Measurements from ENCODE around the gene DCP2.
"Not testable (repeated sequence)": the region's sequence is repeated elsewhere in the genome, so short reads cannot be mapped to it uniquely, and the experiment has no call there.

The DCP2 gene

DNA sequence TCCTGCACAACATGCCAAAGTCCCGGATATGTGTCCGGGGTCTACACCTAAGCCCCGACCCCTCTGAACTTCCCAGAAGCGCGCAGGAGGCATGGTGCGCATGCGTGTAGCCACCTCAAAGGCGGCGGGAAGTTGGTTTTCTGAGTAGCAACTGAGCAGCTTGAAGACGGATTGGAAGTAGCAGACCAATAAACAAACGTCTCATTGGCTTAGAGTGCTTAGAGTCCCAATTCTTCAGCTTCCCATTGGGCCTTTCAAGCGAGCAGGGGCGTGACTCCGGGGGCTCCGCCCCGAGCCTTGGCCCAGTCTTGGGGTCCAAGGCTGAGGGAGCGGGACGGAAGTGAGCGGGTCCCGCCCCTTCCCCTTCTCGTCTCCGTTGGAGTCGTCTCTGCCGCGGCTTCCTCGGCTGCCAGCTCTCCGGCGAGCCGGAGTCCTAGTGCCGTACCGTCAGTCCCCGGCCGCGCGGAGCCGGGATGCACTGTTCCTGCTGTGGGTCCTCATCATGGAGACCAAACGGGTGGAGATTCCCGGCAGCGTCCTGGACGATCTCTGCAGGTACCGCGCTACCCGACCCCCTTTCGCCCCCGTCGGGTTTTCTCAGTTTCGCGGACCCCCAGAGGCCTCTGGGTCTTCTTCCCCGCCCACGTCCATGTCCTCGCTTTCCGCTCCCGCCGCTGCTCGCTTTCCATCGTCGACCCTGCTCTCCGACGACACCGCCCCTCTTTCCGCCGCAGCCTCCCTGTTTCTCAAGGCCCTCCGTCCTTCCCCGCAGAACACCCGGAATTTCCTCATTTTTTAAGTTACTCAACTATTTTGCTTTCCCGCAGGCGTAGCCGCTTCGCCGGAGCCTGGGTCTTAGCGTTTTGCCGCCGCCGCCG is at the start of gene DCP2:
TSS of gene DCP2 (plus strand) at position 367 of the 878 bp plus-strand sequence. CDS start at position 503, 136 bp downstream.
- FAIRE-seq = peak; percentile 99

DNA sequence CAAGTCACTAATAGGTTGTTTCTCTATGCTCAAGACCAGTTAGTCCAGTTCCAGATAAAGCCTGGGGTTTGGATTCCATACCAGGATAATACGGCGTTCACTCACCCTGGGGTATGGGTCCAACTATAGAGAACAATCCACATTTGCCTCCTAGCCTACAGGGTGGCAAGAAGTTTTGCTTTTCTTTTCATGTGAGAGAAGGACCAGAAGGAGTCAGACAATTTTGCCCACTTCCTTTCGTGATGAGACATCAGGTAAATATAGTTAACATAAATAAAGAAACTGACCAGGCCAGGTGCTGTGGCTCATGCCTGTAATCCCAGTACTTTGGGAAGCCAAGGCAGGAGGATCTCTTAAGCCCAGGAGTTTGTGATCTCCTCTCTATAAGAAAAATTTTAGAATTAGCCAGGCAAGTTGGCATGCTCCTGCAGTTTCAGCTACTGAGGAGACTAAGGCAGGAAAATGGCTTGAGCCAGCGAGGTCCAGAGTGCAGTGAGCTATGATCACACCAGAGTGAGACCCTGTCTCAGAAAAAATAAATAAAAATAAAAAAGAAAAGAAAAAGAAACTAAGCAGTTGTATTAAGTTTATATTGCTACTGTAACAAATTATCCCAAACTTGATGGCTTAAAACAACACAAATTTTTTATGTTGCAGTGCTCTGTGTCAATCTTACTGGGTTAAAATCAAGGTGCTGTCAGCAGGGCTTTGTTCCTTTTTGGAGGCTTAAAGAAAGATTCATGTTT is 47.1 kb upstream of the DCP2 start:
- FAIRE-seq = no peak

DNA sequence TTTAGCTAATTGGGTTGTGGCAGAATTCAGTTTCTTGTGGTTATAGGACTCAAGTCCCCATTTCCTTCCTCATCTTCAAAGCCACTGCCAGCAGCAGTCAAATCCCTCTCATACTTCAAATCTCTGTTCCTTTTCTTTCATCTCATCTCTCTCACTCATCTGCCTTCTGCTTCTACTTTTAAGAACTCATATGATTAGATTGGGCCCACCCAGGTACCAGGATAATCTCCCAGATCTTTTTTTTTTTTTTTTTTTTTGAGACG is 46.6 kb upstream of the DCP2 start:
- no peak for FAIRE-seq

DNA sequence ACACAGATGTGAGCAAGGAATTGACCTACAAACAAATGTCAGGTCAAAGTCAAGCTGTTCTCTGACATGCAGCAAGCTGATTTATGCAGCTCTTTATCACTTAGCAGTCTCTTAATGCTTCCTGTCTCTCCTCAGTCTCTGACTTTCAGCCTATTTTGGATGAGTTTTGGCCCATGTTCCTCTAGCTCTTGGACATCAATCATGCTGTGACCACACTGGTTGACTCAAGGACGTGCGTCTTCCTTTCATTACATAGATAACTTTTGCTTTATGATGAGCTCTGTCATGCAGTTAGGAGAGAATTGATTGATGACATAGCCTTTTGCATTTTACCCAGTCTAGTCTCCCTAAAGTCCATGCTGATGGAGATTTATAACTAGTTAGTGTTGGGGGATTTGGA is 45.1 kb upstream of the DCP2 start:
- no peak for FAIRE-seq

DNA sequence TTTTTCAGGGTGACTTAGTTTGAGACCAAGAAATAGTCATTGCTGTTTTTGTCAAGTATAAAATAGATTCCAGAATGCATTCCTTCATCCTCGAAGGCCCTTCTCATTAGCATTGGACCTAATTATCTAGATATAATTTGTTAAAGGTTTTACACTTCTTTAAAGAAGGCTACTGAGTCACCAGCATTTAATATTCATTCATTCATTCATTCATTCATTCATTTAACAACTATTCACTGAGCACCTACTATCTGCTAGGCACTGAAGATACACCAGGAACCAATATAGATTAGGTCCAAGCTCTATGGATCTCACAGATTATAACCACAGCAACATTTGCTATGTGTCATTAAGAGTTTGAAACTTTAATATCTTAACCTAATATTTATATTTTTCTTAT is 43.5 kb upstream of the DCP2 start:
- FAIRE-seq = no peak

DNA sequence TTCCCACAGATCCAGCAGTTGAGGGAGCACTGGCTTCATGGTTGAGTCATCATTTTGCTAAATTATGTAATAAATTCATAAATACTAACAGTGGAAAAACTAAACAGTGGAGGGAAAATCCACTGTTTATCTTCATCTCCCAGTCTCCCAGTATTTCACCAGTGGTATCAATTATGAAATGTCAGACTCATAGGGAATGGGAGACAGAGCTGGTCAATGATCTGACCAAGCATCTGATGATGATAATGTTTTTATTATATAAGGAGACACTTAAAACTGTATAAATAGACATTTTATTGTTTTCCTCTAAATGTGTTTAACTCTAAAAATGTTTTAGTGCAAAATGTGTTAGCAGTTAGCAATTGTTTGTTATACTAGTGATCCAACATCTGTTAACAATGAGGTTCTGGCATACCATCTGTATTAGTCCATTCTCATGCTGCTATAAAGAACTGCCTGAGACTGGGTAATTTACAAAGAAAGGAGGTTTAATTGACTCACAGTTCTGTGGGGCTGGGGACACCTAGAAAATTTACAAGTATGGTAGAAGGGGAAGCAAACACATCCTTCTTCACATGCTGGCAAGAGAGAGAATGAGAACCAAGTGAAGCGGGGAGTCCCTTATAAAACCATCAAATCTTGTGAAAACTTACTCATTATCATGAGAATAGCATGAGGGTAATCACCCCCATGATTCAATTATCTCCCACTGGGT is 42.8 kb upstream of the DCP2 start:
- no peak for FAIRE-seq

DNA sequence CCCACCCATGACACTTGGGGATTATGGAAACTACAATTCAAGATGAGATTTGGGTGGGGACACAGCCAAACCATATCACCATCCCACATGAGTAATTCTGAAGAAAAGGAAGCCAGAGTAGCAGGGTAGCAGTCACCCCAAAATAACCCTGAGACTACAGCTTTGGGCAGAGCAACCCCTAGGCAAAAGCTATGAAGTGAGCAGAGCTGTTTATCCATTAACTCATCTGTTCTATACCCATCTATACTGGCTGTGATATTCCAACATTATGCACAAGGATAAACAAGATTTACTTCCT is 42.3 kb upstream of the DCP2 start:
- no peak for FAIRE-seq

DNA sequence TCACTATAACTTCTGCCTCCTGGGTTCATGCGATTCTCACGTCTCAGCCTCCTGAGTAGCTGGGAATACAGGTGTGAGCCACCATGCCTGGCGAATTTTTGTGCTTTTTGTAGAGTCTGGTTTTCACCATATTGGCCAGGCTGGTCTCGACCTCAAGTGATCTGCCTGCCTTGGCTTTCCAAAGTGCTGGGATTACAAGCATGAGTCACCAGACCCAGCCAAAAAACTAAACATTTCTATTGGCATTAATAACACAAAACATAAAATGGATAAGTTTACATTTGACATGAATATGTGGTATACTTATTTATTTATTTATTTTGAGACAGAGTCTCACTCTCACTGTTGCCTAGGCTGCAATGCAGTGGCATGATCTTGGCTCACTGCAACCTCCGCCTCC is 40.9 kb upstream of the DCP2 start:
- FAIRE-seq = no peak

DNA sequence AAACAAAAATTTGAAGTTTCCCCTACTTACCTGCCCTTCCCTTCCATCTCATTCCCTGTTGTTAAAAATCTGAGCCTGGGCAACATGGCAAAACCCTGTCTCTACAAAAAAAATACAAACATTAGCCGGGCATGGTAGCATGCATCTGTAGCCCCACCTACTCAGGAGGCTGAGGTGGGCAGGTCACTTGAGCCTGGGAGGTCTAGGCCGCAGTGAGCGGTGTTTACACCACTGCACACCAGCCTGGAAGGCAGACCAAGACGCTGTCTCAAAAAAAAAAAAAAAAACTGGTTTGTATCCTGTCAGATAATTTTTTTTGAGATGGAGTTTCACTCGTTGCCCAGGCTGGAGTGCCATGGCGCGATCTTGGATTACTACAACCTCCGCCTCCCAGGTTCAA is 38.3 kb upstream of the DCP2 start:
- no peak for FAIRE-seq

DNA sequence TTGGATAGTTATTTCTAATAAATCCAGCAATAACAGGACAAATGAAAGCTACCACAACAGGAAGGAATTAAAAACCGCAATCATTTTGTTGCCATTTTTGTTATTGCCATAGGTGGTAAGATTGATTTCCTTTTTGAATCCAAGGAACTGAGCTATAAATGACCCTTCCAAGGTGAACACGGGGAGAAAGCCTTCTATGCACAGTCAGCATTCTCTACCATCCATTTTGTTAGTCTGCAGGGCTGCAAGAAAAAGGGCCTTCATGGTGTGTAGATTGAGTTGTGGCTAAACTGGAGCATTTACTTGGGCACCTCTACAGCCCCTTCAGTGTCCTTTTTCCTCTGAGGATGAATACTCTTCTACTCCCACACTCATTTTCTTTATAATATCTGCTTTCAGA is 35.9 kb upstream of the DCP2 start:
- FAIRE-seq = no peak

DNA sequence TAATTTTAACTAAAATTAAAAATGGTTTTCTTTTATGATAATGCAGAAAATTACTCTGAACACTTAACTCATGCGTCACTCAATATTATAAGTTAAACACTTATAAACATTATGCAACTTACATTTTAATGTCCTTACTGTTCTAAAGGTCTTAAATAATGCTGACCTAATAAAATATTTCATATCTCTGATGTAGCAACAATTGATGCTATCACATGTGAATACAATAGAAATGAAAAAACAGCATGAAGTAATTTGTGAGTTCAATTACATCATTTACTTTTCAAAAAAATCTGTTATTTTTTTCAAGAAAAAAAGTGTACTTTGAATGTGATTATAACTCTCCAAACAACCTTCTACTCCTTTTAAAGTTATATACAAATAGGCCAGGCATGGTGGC is 28.1 kb upstream of the DCP2 start:
- peak; percentile 41 for FAIRE-seq

DNA sequence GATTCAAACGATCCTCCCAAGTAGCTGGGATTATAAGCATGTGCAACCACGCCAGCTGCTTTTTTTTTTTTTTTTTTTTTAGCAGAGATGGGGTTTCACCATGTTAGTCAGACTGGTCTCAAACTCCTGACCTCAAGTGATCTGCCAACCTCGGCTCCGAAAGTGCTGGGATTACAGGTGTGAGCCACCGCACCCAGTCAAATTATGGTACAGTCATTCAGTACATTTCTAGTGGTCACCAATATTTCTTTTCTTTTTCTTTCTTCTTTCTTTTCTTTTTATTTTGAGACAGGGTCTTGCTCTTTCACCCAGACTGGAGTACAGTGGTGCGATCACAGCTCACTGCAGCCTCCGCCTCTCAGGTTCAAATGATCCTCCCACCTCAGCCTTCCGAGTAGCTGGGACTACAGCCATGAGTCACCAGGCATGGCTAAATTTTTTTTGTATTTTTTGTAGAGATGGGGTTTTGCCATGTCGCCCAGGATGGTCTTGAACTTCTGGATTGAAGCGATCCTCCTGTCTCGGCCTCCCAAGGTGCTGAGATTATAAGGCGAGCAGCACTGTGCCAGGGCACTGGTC is 25.4 kb upstream of the DCP2 start:
- no peak for FAIRE-seq

DNA sequence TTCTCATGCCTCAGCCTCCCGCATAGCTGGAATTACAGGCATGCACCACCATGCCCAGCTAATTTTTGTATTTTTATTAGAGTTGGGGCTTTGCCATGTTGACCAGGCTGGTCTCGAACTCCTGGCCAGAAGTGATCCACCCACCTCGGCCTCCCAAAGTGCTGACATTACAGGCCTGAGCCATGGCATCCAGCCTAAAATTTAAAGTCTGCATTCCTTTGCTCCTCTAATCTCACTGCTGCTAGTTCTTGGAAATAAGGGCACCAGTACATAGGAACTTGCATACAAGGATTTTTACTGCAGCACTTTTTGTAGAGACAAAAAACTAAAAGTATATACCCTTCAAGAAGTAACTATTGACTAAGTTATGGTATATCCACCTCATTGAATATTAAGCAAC is 20.0 kb upstream of the DCP2 start:
- FAIRE-seq = no peak

DNA sequence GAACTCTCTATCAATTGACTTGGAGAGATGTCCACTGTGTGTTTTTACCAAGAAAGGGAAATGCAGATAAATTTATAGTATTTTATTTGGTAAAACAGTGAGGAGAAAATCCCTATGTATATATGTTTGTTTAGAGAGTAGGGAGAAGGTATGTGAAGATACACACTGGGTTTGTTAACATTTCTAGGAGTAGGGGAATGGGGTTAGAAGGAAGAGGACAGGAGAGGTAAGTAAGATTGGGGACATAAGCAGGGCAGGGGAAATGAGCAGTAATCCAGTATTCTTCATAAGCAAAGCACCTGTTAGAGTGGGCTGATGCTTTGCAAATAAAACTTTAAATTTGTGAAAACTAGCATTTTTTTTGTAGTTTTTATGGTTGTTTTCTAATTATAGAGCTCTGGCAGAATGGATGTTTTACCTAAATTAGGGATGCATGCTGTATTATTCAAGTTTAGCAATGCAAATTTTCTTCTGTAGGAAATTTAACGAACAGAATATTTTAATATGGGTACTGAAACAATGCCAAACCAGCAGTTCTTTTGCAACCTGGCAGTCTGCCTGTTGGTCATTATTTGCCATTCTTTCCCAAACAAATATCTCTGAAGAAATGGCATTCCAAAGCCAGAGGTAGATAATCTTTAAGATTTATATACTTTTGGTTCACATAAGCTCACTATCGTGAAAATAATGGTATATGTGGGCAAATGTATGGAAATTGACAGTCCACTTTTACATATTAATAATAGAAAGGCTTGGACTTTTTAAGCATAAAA is 19.4 kb upstream of the DCP2 start:
- FAIRE-seq = no peak

DNA sequence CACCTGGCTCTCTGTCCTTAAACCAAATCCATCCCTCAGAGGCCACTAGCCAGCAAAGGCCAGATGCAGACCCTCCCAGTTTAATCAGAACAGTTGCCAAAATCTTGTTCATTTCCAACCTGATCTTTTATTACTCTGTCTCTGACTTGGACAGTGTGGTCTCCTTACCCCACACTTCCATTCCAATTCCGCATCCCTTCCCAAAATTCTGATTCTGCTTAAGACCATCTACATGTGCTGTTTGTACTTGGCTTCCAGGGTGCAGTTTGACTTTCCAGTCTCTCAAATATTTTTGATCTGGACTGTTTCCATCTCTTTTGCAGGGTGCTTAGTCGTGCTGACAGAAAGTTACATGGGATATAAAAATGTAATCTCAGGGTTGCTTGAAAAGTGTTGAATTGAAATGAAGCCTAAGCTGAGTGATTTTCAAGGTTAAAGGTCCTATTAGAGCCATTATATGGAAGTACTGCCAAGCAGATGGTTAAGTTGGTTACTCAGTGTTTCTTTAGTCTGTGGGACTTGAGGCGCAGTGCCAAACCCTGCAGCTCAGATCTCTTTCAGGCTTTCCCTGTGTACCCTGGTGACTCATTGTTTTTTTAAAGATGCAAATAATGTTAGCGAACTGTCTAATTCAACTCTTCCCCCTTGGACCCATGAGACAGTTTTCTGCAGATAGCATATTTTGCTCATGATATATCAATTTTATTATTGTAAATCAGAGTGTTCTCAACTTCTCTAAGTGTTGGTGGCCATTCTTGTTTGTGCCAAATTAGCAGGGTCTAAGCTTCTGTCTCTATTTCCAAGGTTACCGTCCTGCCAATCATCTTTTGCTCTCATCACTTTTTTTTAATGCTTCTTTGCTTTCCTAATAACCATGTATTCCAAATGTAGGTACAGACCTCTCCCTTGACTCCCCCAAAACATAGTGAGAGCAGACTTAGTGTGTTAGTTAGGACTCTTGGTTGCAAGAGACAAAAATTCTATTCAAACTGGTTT is 18.2 kb upstream of the DCP2 start:
- no peak for FAIRE-seq

DNA sequence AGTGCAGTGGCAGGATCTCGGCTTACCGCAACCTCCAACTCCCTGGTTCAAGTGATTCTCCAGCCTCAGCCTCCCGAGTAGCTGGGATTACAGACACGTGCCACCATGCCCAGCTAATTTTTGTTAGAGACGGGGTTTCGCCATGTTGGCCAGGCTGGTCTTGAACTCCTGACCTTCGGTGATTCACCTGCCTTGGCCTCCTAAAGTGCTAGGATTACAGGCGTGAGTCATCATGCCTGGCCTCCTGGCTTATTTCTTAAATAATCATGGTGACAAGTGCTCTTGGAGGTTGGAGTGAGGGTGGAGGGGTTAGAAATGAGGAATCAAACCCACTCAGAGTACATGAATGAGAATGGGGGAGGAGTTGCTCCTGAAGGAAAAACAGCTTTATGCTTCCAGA is 16.7 kb upstream of the DCP2 start:
- FAIRE-seq = not testable (repeated sequence)

DNA sequence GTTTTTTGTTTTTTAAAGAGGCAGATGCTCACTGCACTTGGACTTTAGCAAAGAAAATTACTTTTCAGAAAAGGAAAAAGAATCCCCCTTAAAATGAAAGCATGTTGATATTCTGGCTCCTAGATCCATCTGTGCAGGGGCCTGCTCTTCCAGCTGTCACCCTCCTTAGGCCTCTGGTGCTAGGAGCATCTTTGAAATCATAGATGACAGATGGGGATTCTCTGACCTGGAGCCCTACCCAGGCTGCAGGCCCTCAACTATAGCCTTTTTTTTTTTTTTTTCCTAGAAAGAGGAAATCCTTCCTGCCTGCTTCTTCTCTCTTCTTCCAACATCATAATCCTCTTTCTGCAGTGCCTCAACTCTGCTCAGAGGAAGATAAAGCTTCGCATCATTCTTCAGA is 16.3 kb upstream of the DCP2 start:
- no peak for FAIRE-seq

DNA sequence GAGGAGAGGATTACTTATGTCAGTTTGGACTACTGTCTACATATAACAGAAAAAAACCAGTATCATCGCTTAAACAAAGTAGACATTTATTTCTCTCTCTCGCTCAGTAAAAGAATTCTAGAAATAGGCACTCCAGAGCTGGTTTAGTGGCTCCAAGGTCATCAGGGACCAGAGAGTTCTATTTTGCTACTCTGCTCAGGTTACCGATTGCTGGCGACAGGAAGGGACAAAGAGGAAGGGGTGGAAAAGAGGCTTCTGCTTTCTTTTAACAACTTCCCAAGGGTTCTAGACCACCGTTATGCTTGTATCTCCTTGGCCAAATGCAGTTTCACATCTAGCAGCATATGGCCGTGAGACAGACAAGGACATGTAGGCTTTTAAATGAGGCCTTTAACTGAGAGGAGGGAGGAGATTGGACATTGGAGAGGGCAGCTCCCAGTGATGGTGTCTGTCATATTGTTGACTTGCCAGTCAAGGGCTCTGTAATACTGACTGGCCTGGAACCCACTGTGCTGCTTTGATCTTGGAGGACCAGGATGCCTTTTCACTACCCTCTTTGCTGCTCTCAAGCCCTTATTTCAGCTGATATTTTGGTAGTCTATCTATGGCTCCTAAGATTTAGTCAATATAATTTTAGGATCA is 15.6 kb upstream of the DCP2 start:
- FAIRE-seq = no peak

DNA sequence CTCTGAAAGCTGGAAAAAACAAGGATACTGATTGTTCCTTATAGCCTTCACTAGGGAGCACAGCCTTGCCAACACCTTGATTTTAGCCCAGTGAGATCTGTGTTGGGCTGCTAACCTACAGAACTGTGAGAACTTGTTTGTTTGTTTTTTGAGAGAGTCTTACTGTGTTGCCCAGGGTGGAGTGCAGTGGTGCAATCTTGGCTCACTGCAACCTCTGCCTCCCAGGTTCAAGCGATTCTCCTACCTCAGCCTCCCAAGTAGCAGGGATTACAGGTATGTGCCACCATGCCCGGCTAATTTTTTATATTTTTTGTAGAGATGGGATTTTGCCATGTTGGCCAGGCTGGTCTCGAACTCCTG is 13.2 kb upstream of the DCP2 start:
- not testable (repeated sequence) for FAIRE-seq

DNA sequence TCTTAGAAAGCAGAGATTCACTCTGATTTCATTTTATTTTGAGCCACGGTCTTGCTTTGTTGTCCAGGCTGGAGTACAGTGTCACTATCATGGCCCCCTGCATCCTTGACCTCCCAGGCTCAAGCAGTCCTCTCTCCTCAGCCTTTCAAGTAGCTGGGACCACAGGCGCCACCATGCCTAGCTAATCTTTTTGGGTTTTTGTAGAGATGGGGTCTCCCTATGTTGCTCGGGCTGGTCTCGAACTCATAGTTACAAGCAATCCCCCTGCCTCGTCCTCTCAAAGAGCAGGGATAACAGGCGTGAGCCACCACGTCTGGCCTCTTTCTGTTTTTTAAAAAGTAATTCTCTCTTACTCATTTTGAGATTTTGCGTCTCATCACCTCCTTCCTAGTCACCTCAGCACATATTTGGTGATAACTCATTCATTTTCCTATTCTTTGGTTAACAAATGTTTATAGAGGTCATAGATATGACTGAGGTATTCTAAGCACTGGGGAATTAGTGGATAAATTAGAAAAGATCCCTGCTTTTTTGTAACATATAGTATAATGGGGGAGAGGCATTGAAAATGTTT is 10.8 kb upstream of the DCP2 start:
- FAIRE-seq = no peak

DNA sequence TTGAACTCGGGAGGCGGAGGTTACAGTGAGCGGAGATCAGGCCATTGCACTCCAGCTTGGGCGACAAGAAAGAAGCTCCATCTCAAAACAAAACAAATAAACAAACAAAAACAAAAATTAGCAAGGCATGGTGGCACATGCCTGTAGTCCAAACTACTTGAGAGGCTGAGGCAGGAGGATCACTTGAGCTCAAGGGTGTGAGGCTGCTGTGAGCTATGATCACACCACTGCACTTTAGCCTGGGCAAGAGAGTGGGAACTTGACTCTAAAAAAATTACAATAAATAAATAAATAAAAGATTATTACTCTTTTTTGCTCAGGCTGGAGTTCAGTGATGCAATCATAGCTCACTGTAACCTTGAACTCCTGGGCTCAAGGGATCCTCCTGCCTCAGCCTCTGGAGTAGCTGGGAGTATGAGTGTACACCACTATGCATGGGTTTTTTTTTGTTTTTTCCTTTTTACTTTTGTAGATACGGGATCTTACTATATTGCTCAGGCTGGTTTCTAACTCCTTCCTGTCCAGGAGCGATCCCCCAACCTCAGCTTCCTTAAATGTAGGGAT is 9.0 kb upstream of the DCP2 start:
- FAIRE-seq = no peak

All from A204.1 (cell line).